Activated naive CD4-positive, alpha-beta T cell treated with anti-CD3 and anti-CD28 coated beads, Interleukin-2, amount 50 U/mL, for 16 hours (primary cell): ENCODE data around the gene MSX2.

ENCODE experiments used
- DNase-seq: peaks from one replicate; pipeline ENCODE4 v3.0.0-alpha.2; 2020

The MSX2 gene

DNA sequence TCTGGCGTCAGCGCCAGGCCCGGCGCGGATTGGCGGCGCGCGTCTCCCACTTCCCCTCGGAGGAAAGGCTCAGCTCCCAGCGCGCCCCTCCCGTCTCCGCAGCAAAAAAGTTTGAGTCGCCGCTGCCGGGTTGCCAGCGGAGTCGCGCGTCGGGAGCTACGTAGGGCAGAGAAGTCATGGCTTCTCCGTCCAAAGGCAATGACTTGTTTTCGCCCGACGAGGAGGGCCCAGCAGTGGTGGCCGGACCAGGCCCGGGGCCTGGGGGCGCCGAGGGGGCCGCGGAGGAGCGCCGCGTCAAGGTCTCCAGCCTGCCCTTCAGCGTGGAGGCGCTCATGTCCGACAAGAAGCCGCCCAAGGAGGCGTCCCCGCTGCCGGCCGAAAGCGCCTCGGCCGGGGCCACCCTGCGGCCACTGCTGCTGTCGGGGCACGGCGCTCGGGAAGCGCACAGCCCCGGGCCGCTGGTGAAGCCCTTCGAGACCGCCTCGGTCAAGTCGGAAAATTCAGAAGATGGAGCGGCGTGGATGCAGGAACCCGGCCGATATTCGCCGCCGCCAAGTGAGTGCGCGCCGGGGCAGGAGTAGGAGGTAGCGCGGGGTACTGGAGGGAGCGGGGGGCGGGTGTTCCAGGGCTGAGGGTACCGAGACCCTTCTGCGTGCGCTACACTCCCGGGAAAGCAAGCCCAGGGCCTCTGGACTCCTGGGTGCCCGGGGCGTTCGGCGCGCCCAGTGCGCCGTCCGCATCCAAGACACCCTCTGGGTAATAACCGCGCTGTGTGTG, at the start of gene MSX2:
Gene MSX2, plus strand, starts transcription at position 99 of the 777 bp plus-strand sequence. Its CDS starts 78 bp downstream, at position 177.
- no peak for DNase-seq

GRCh38 chr5:174675110-174675509, 49.3 kb upstream of the MSX2 start:
- DNase-seq: no peak

- no peak for DNase-seq
These were observed 48.5 kb upstream of the MSX2 start for GRCh38 chr5:174675916-174676315.

GRCh38 chr5:174678107-174678506, 46.3 kb upstream of the MSX2 start:
- no peak for DNase-seq

DNA sequence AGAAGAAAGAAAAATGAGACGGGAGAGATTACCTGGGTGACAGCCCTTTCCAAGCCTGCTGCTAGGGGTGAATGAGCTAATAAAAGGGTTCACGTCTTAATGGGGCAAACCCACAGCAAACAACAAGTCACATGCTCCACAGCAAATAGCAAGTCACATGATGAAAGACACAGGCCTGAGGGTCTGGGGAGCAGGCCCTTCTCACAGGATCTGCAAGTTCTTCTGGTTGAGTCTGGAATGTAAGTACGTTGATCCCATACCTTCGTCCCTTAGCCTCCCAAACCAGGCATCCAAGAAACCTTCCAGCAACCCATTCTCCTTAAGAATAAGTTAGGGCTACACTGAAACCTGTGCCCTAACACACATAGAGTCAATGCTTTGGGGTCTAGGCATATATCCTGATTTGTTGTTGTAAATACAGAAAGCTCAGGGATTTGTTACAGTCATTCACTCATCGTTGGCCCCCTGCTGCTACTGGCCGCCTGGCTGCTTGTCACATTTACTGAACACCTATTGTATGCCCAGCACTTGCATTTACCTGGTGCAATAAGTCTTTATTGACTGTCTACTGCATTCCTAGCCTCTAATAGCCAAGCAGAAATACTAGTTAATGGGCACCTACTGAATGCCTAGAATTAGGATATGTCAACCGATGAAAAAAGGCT, 43.3 kb upstream of the MSX2 start:
- no peak for DNase-seq

DNA sequence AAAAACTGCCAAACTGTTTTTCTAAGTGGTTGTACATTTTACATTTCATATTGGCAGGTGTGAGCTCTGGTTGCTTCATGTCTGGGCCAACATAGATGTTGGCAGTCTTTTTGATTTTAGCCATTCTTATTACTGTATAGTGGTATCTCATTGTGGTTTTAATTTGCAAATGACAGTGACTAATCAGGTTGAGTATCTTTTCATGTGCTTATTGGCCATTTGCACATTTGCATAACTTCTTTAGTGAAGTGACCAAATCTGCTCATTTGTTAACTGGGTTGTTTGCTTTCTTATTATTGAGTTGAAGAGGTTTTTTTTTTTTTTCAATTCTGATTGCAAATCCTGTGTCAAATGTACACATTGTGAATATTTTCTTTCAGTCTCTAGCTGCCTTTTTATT, 36.9 kb upstream of the MSX2 start:
- DNase-seq: no peak

DNA sequence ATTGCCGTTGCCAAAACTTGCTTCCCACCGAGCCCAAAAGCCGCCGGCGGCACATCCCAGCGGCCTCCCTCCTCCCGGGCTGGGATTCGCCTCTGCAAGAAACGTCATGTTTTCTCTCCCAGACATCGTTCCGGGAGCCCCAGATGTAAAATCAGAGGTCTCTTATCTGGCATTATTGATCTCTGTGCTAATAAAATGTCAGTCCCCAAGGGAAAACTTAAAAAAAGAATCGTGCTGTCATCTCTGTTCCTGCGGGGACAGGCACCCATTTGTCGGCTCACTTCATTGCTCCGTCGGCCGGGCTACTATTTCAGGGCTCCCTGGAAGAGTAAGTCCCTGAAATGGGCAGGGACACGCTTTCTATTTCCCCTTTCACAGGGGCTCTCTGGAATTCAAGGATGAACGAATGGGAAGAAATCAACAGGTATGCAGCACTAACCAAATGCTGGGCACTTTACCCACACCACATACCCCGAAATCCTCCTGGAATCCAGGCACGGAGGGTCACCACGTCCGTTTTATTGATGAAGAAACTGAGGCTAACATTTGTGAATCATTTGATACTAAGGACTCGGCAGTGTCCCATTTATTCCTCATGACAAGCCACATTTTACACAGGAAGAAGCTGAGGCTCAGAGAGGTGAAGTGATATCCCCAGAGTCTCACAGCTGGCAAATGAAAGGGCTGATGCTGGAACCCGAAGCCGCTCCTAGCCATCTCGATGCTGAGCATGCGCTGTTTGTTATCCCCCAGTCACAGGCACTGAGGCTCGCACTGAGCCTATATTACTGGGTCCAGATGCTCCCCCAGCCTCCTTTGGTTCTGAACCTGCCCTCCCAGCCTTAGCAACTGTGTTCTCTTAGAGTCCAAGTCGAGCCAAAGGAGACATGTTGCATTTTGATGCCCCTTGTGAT, 35.7 kb upstream of the MSX2 start:
- DNase-seq: no peak

DNA sequence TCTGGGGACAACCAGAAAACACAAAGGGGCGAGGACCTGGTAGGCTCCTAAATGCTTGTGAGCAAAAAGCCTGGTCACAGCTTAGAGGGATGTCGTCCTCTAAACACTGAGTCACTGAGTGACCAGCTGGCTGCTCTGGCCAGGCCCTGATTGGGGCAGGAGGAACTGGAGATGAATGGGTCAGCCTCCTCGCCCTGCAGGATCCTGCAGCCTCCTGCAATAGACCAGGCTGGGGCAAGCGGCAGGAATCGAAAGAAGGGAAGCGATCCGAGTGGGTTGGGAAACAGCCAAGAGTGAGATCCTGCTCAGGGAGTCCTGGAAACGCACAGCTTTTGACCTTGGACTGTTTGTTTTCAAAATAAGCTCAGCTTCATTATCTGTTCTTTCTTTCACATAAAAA, 34.1 kb upstream of the MSX2 start:
- DNase-seq: no peak

DNA sequence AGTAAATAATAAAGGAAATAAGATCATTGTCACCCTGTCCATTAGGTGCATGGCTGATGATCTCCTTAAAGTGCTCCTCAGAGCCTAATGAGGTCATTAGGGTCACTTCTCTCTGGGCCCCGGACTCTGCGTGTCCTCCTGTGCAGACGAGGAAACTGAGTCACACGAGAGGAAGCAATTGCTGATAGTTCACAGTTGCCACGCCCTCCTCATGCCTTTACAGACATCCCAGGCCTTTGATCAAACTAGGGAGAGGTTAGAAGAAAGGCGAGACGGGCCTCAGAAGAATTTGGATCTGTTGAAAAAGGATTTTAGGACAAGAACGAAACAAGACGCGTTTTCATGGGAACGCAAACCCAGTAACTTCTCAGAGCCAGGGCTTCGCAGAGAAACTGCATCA, 32.0 kb upstream of the MSX2 start:
- DNase-seq: no peak

GRCh38 chr5:174692982-174693422, 31.4 kb upstream of the MSX2 start:
- no peak for DNase-seq

GRCh38 chr5:174693697-174694385, 30.5 kb upstream of the MSX2 start:
- no peak for DNase-seq

DNA sequence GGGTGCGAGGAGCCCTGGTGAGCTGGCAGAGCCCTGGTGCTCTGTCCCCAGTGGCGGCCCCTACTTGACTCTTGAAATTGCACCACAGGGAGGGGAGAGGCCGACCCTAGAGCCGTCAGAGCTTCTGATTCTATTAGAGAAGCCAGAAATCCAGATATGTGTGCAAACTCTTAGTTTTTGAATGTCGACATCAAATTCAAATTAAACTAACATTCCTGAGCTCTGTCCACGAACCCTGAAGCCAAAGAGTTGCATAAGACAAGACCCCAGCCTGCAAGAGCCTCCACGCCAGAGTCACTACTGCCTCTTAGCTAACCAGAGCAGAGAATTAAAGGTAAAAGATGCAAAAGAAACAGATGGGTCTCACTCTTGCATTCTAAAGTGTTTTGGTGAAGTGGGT, 29.8 kb upstream of the MSX2 start:
- DNase-seq: no peak

GRCh38 chr5:174698156-174698555, 26.2 kb upstream of the MSX2 start:
- no peak for DNase-seq

DNA sequence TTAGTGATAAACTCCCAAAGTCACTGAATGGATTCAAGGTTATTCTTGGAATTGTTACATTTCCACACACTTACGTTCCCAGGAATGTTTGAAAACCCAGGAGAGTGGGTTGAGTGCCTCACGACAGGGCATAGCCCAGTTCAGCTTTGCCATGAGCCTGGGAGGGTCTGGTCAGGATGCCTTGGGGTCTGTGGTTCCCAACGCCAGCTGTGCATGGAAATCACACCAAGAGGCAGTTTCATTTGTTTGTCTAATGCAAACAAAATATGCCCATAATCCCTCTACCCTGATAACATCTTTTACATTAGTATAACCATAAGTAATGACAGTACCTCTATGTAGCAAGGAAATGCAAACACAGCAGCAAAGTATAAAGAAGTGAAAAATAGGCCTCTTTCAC, 25.3 kb upstream of the MSX2 start:
- DNase-seq: no peak

- no peak for DNase-seq
These were observed 17.3 kb upstream of the MSX2 start for GRCh38 chr5:174706997-174707572.

- no peak for DNase-seq
These were observed 16.7 kb upstream of the MSX2 start for GRCh38 chr5:174707671-174708070.

DNA sequence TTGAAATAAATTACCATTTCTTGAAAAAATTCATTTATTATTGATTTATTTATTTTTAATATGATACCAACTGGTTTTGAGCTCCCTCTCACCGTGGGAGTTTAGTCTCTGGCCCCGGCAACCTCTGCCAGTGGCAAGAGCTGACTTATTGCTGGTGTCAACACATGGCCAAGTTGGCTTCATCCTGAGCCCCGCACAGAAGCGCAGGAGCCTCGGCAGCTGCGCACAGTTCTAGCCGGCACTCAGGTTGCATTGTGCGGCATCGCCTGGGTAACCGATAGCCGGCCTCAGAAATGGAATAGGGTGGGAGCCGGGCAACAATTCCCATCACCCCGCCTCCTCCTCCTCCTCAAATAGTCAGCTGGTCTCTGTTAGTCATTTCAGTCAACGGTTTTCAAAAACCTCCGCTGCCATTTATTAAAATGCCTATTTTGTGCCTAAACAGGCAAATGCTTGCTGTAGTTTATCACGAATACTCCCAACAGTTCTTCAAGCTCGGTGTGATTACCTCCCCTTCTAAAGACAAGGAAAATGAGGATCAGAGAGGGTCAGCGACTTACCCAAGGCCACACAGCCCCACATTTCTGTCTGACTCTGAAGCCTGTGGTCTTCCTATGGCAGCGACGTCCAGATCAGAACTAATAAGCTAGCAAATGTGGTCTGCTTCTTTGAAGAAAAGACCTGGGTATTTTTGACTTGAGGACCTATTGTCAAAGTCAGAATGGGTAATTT, 15.7 kb upstream of the MSX2 start:
- no peak for DNase-seq

- DNase-seq: no peak
These were observed 9.6 kb upstream of the MSX2 start for GRCh38 chr5:174714751-174715150.

GRCh38 chr5:174715804-174716203, 8.6 kb upstream of the MSX2 start:
- DNase-seq: no peak

- DNase-seq: no peak
These were observed 6.4 kb upstream of the MSX2 start for GRCh38 chr5:174717826-174718455.
